ENCODE data around the gene LRCH4.
"Not testable (repeated sequence)": the region's sequence is repeated elsewhere in the genome, so short reads cannot be mapped to it uniquely, and the experiment has no call there.

DNA sequence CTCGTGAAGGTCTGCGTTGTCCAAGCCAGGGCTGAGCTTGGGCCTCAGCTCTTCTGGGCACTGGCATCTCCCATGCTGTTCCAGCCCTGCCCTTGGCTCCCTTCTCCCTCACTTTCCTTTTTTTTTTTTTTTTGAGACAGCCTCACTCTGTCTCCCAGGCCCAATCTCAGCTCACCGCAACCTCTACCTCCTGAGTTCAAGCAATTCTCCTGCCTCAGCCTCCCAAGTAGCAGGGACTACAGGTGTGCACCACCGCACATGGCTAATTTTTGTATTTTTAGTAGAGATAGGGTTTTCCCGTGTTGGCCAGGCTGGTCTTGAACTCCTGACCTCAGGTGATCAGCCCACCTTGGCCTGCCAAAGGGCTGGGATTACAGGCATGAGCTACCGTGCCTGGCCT is 21.5 kb downstream of the LRCH4 start:
- TF ChIP-seq POLR2A (IDR thresholded peaks at IDR 0.05; ENCODE audit: low read depth); CTCF (IDR thresholded peaks at IDR 0.05): not testable (repeated sequence)

Data from esophagus muscularis mucosa (tissue), 3 donors.